GM15510 (cell line): ENCODE results near the gene ZNF607.

Source experiments
- POLR2A ChIP-seq: IDR thresholded peaks from 3 replicates; pipeline ENCODE4 v1.6.1; 2011; ENCODE audit warnings: borderline replicate concordance; ENCODE audit not compliant: insufficient read length; ENCODE audit errors: extremely low read depth

The ZNF607 gene

GRCh38 chr19:37719111-37719926 is at the start of gene ZNF607:
Gene ZNF607, minus strand, starts transcription at chr19:37719761. Its CDS starts 8,143 bp downstream, at chr19:37711618.
- TF ChIP-seq POLR2A = peak; percentile 73

- TF ChIP-seq POLR2A = no peak
Observed at GRCh38 chr19:37763488-37763887, 43.9 kb upstream of the ZNF607 start.

DNA sequence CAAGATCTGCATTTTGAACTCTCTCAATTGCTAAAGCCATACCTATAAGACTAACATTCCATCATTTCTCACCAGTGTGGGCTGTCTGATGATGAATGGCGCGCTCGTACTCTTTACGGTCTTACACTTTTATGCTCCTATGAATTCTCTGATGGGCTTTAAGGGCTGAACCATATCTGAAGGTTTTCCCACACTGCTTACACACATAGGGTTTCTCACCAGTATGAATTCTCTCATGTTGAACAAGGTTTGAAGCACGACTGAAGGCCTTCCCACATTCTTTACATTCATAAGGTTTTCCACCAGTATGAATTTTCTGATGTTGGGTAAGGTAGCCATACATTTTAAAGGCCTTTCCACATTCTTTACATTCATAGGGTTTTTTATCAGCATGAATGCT is 18.8 kb upstream of the ZNF607 start:
- no peak for TF ChIP-seq POLR2A

DNA sequence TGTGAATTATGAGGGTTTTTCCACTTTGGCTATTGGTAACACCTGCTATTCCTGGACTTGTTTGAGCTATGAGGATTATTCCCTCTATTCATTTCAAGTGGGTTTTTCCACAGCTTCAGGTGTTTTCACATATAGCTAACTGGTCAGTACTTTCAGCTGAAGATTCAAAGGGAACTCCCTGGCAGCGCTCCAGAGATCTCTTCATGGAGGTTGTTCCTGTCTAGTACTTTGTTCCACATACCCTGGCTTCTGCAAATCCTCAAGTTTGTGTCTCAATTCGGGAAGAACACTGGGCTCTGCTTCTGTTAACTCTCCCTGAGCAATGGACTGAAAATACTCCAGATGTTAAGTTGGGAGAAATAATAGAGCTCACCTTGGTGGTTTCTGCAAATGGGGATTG is 5.6 kb upstream of the ZNF607 start:
- TF ChIP-seq POLR2A = no peak

- no peak for TF ChIP-seq POLR2A
Observed at GRCh38 chr19:37719927-37720265, 335 bp upstream of the ZNF607 start.

DNA sequence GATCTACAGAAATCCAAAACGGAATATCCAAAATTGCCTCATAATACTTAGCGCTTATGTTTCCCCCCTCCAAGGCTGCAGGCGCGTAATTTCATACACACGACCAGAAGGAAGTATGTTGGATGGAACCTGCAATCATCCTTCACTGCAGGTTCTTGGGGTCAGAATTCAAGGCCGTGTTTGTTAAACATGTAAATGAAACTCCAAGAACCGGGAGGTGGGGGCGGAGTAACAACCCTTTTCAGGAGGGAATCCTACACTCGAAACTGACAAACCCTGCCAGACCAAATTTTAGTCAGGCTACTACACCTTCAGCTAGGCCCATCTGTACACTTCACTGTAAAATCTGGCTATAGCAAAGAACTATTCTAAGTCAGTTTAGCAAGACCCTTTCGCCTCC is 1.3 kb downstream of the ZNF607 start:
- no peak for TF ChIP-seq POLR2A

GRCh38 chr19:37716140-37716539 is 3.4 kb downstream of the ZNF607 start:
- no peak for TF ChIP-seq POLR2A

DNA sequence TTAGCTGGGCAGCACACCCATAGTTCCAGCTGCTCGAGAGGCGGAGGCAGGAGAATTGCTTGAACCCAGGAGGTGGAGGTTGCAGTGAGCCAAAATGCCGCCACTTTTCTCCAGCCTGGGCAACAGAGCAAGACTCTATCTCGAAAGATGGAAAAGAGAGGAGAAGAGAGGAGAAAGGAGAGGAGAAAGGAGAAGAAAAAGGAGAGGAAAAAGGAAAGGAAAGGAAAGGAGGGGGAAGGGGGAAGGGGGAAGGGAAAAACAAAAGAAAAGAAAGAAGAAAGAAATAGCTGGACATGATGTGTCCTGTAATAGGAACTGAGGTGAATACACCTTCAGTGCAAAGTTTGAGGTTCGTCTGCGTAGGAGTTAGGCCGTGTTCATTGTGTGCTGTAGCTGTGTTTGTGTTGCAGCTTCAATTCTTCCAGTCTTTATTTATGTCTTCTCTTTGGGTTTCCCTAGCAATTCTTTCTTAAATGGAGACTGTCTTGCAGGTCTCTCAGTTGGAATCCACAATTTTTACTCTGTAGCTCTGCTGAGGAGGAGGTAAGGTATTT is 13.4 kb downstream of the ZNF607 start:
- no peak for TF ChIP-seq POLR2A

DNA sequence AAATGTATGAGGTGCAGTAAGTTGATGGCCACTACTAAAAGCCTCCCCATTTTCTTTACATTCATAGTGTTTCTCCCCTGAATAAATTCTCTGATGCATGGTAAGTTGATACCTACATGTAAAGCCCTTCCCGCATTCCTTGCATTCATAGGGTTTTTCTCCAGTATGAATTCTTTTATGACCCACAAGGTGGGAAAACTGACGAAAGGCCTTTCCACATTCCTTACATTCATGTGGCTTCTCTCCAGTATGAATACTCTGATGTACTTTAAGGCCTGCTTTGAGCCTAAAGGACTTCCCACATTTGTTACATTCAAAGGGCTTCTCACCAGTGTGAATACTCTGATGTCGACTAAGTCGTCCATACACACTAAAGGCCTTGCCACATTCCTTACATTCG is 20.5 kb downstream of the ZNF607 start:
- no peak for TF ChIP-seq POLR2A

DNA sequence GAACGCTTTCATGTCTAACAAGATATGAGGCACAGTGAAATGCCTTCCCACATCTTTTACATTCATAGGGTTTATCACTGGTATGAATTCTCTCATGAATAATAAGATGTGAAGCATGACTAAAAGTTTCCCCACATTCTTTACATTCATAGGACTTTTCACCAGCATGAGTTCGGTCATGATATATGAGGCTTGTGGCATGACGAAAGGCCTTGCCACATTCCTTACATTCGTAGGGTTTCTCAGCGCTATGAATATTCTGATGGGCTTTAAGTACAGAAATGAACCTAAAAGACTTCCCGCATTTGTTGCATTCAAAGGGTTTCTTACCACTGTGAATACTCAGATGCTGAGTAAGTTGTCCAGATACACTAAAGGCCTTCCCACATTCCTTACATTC is 21.3 kb downstream of the ZNF607 start:
- TF ChIP-seq POLR2A = no peak

GRCh38 chr19:37695144-37695899 is 24.2 kb downstream of the ZNF607 start:
- no peak for TF ChIP-seq POLR2A

DNA sequence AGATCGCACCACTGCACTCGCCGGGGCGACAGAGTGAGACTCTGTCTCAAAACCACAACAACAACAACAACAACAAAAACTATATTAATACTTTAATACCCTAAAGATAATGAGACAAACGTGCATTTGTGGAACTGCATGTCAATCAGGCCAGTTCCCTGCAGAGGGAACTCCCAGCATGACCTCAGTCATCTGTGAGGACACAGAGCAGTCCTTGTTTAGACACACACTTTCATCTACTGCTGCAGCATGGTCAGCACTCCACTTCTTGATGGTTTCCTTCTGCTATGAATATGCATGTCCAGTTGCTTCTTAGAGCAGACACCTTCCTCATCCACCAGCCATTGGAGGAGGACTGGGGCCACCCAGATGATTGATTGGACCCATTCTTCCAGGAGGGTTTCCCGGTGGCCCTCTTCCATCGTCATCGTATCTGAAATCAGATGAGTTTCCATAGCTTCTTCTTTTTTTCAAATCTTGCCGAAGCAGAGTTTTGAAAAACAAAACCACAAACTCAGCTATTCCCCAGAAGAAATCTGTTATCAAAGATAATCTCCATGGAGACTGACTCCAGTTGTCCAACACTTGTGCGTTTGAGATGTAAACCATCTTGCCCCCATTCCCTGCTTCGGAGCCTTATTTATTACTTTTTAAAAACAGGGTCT is 26.5 kb downstream of the ZNF607 start:
- TF ChIP-seq POLR2A = no peak

GRCh38 chr19:37691881-37692504 is 27.6 kb downstream of the ZNF607 start:
- no peak for TF ChIP-seq POLR2A

GRCh38 chr19:37683520-37683919 is 36.0 kb downstream of the ZNF607 start:
- no peak for TF ChIP-seq POLR2A
